Measurements from ENCODE around the gene CXCR2. TPM values are rescaled to one million over a fixed set of nuclear protein-coding genes. Genes with fewer than 3 reads are reported as not detected.
"Not testable (repeated sequence)": the region's sequence is repeated elsewhere in the genome, so short reads cannot be mapped to it uniquely, and the experiment has no call there.

The CXCR2 gene
- total and polyA plus RNA-seq, 11 donors, result 0.11 to 2.0 (median 0.51) TPM

DNA sequence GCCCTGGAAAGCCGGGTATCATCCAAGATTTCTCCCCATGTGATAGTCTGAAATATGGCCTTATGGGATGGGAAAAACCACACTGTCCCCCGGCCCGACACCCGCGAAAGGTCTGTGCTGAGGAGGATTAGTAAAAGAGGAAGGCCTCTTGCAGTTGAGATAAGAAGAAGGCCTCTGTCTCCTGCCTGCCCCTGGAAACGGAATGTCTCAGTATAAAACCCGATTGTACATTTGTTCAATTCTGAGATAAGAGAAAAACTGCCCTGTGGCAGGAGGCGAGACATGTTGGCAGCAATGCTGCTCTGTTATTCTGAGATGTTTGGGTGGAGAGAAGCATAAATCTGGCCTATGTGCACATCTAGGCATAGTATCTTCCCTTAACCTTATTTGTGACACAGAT is 30.0 kb upstream of the CXCR2 start:
- 53 to 64% (median 58%) methylated on average over 8 of the region's 8 CpGs for WGBS, 4 donors
- H3K36me3 ChIP-seq, result no peaks in the 10 kb centered on the region
- intact Hi-C loops (cut with DNase I), result no loop called here
- no peak overlapping the region for H3K27ac ChIP-seq
- H3K9me3 ChIP-seq, result no peaks in the 10 kb centered on the region
- no peak overlapping the region for H3K4me3 ChIP-seq
- DNase-seq (no peak), ATAC-seq (no peak)
- TF ChIP-seq CTCF (IDR thresholded peaks at IDR 0.05) (no peak), POLR2A (IDR thresholded peaks at IDR 0.05) (no peak)
- H3K27me3 ChIP-seq, result peaks cover 0 to 4% (median 0%) of the 10 kb centered on the region in 9 donors
- no peaks in the 10 kb centered on the region for H3K4me1 ChIP-seq

DNA sequence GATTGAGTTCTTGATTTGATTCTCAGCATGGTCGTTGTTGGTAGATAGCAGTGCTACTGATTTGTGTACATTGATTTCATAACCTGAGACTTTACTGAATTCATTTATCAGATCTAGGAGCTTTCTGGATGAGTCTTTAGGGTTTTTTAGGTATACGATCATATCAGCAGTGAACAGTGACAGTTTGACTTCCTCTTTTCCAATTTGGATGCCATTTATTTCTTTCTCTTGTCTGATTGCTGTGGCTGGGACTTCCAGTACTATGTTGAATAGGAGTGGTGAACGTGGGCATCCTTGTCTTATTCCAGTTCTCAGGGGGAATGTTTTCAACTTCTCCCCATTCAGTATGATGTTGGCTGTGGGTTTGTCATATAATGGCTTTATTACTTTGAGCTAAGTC is 27.9 kb upstream of the CXCR2 start:
- ATAC-seq, result no peak

DNA sequence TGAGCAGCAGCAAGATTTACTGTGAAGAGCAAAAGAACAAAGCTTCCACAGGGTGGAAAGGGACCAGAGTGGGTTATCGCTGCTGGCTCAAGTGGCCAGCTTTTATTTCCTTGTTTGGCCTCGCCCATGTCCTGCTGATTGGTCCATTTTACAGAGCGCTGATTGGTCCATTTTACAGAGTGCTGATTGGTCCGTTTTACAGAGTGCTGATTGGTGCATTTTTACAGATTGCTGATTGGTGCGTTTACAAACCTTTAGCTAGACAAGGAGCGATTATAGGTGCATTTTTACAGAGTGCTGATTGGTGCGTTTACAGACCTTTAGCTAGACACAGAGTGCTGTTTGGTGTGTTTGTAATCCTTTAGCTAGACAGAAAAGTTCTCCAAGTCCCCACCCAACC is 17.0 kb upstream of the CXCR2 start:
- H3K9me3 ChIP-seq, result peaks cover 0 to 10% (median 0%) of the 10 kb centered on the region in 12 donors
- ATAC-seq; H3K4me3 ChIP-seq; H3K36me3 ChIP-seq; H3K27ac ChIP-seq; H3K4me1 ChIP-seq; H3K27me3 ChIP-seq; DNase-seq; intact Hi-C loops (cut with DNase I): not testable (repeated sequence)
- 81 to 86% (median 82%) methylated on average over 7 of the region's 7 CpGs for WGBS, 4 donors

More for the DNA sequence above, 27.9 kb upstream of the CXCR2 start:
- TF ChIP-seq CTCF (IDR thresholded peaks at IDR 0.05), result no peak
- no peak for TF ChIP-seq POLR2A (IDR thresholded peaks at IDR 0.05)
- H3K36me3 ChIP-seq, result no peaks in the 10 kb centered on the region
- H3K27me3 ChIP-seq, result peaks cover 0 to 2% (median 0%) of the 10 kb centered on the region in 9 donors
- no peaks in the 10 kb centered on the region for H3K4me1 ChIP-seq
- no peak overlapping the region for H3K4me3 ChIP-seq
- no peaks in the 10 kb centered on the region for H3K9me3 ChIP-seq
- intact Hi-C loops (cut with DNase I), result no loop called here
- no peak for DNase-seq
- WGBS, 4 donors, result 78 to 85% (median 81%) methylated on average over 3 of the region's 3 CpGs
- no peak overlapping the region for H3K27ac ChIP-seq

DNA sequence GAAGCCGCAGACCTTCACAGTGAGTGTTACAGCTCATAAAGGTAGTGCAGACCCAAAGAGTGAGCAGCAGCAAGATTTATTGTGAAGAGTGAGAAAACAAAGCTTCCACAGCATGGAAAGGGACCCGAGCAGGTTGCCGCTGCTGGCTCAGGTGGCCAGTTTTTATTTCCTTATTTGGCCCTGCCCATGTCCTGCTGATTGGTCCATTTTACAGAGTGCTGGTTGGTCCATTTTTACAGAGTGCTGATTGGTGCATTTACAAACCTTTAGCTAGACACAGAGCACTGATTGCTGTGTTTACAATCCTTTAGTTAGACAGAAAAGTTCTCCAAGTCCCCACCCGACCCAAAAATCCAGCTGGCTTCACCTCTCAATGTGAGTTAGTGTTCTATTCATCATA is 4.0 kb upstream of the CXCR2 start:
- DNase-seq; H3K27me3 ChIP-seq; H3K4me3 ChIP-seq; H3K36me3 ChIP-seq; ATAC-seq; H3K27ac ChIP-seq; intact Hi-C loops (cut with DNase I): not testable (repeated sequence)
- peaks cover 0 to 14% (median 1%) of the 10 kb centered on the region in 12 donors for H3K4me1 ChIP-seq
- WGBS, 4 donors, result 78 to 88% (median 81%) methylated on average over 4 of the region's 4 CpGs
- H3K9me3 ChIP-seq, result peaks cover 0 to 41% (median 15%) of the 10 kb centered on the region in 12 donors

DNA sequence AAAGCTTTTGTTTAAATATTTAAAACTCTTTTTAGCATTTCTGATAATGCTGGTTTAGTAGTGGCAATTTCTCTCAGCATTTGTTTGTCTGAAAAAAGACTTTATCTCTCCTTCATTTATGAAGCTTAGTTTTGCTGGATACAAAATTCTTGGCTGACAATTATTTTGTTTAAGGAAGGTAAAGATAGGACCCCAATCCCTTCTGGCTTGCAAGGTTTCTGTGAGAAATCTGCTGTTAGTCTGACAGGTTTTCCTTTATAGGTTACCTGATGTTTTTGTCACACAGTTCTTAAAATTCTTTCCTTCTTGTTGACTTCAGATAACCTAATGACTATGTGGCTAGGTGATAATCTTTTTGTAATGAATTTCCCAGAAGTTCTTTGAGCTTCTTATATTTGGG is 3.5 kb upstream of the CXCR2 start:
- H3K9me3 ChIP-seq, result peaks cover 0 to 36% (median 12%) of the 10 kb centered on the region in 12 donors
- intact Hi-C loops (cut with DNase I); ATAC-seq; H3K27ac ChIP-seq; H3K4me3 ChIP-seq; H3K36me3 ChIP-seq; DNase-seq; H3K27me3 ChIP-seq: not testable (repeated sequence)
- H3K4me1 ChIP-seq, result peaks cover 0 to 14% (median 1%) of the 10 kb centered on the region in 12 donors

DNA sequence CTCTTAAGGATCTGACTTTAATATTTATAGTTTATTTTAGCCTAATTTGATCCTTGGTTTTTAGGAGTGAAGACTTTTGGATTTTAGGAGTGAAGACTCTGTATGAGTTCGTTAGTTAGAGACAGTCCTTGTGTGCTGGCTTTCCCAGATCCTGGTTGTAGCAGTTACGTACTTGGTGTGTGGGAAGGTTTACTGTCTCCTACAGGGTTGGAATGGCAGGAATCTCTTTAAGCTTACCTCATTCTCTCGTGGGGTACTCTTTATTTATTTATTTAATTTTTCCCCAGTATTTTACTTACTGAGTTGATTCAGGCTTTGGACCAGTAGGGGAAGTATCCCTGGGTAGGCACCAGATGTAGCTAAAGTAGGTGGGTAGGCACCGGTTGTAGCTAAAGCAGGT is 1.8 kb upstream of the CXCR2 start:
- WGBS, 4 donors, result 76 to 82% (median 81%) methylated on average over 4 of the region's 4 CpGs
- Histone ChIP-seq H3K9me3 (peaks cover 0 to 32% (median 12%) of the 10 kb centered on the region in 12 donors), H3K27ac (no peak overlapping the region), H3K36me3 (no peaks in the 10 kb centered on the region), H3K4me3 (no peak overlapping the region), H3K4me1 (peaks cover 0 to 14% (median 1%) of the 10 kb centered on the region in 12 donors), H3K27me3 (peaks cover 0 to 7% (median 0%) of the 10 kb centered on the region in 9 donors)
- TF ChIP-seq POLR2A (IDR thresholded peaks at IDR 0.05) (no peak), CTCF (IDR thresholded peaks at IDR 0.05) (no peak)
- intact Hi-C loops (cut with DNase I), result no loop called here
- no peak for ATAC-seq
- no peak for DNase-seq

Data from heart left ventricle (tissue), 16 donors.